SK-N-SH (cell line): ENCODE results near the gene HEPACAM. TPM values are rescaled to one million over a fixed set of nuclear protein-coding genes. Genes with fewer than 3 reads are reported as not detected.

Source experiments
- CTCF ChIA-PET: fragments of 300-600, 350-600 bp; formaldehyde crosslinking; extraction: SDS; loops from one replicate; lab custom pipeline; 2021; lab: Yijun Ruan, JAX
- POLR2A ChIA-PET: fragments of 350-600 bp; sonication (Branson Sonifier 250); formaldehyde crosslinking; extraction: SDS; loops from one replicate; lab custom pipeline; 2020; ENCODE audit warnings: antibody characterized with exemption, inconsistent platforms; lab: Yijun Ruan, JAX
- DNase-seq: peaks from one replicate; pipeline ENCODE4 v3.0.0; 2012
- H2AFZ ChIP-seq: fragments of 200-600 bp; sonication (generic); 2 replicates; pipeline ENCODE4 v1.8.1; 2016; ENCODE audit warnings: antibody characterized with exemption, mild to moderate bottlenecking, low read depth
- H3F3A ChIP-seq: fragments of 200-600 bp; sonication (generic); replicated peaks from 2 replicates; pipeline ENCODE3; 2016; ENCODE audit warnings: antibody characterized with exemption, mild to moderate bottlenecking; ENCODE audit not compliant: insufficient read depth
- H3K27ac ChIP-seq, 2 experiments: fragments of 200-500 bp in 1 of 2; fragments of 200-600 bp in 1 of 2; sonication (Bioruptor generic) in 1 of 2; sonication (generic), shearing (Covaris generic) in 1 of 2; 2 replicates each; pipeline versions ENCODE4 v1.5.1 to v1.6.1; 2014 to 2016; ENCODE audit warnings: low read depth in 2 of 2, inconsistent platforms in 1 of 2, low read length in 1 of 2, mild to moderate bottlenecking in 1 of 2, mixed read lengths in 1 of 2
- H3K27me3 ChIP-seq: fragments of 200-600 bp; sonication (generic), shearing (Covaris generic); 2 replicates; pipeline ENCODE4 v1.6.1; 2016; ENCODE audit warnings: mixed run types; ENCODE audit not compliant: insufficient read depth
- H3K36me3 ChIP-seq, 2 experiments: fragments of 200-500 bp in 1 of 2; fragments of 200-600 bp in 1 of 2; sonication (Bioruptor generic) in 1 of 2; sonication (generic) in 1 of 2; replicated peaks in 1 of 2; 2 replicates each; pipeline versions ENCODE3 to v1.5.1; 2014 to 2016; ENCODE audit warnings: low read length in 1 of 2, mild to moderate bottlenecking in 1 of 2; ENCODE audit not compliant: insufficient read depth in 2 of 2, control insufficient read depth in 1 of 2
- H3K4me1 ChIP-seq, 2 experiments: fragments of 200-500 bp in 1 of 2; fragments of 200-600 bp in 1 of 2; sonication (Bioruptor generic) in 1 of 2; sonication (generic), shearing (Covaris generic) in 1 of 2; 2 replicates each; pipeline versions ENCODE4 v1.5.1 to v1.6.1; 2014 to 2016; ENCODE audit warnings: low read depth in 1 of 2, low read length in 1 of 2, mixed run types in 1 of 2; ENCODE audit not compliant: insufficient read depth in 2 of 2, control insufficient read depth in 1 of 2
- H3K4me2 ChIP-seq: fragments of 200-600 bp; sonication (generic), shearing (Covaris generic); 2 replicates; pipeline ENCODE4 v1.6.1; 2017; ENCODE audit warnings: mixed run types
- H3K4me3 ChIP-seq, 2 experiments: fragments of 200-500 bp in 1 of 2; fragments of 200-600 bp in 1 of 2; sonication (Bioruptor generic) in 1 of 2; sonication (generic), shearing (Covaris generic) in 1 of 2; 2 replicates each; pipeline versions ENCODE4 v1.5.1 to v1.8.1; 2014 to 2016; ENCODE audit warnings: low read depth in 2 of 2, inconsistent platforms in 1 of 2, low read length in 1 of 2, mild to moderate bottlenecking in 1 of 2, mixed read lengths in 1 of 2, moderate library complexity in 1 of 2
- H3K79me2 ChIP-seq: fragments of 200-600 bp; sonication (generic); 2 replicates; pipeline ENCODE4 v1.8.1; 2017; ENCODE audit warnings: mild to moderate bottlenecking; ENCODE audit not compliant: insufficient read depth
- H3K9ac ChIP-seq: fragments of 200-600 bp; sonication (generic); 2 replicates; pipeline ENCODE4 v1.6.1; 2017; ENCODE audit warnings: mixed run types
- H3K9me2 ChIP-seq: fragments of 200-600 bp; sonication (generic); 2 replicates; pipeline ENCODE4 v1.6.1; 2017; ENCODE audit warnings: mixed run types
- H3K9me3 ChIP-seq: fragments of 200-600 bp; sonication (generic); 2 replicates; pipeline ENCODE4 v1.6.1; 2017; ENCODE audit warnings: mixed run types, mild to moderate bottlenecking, moderate library complexity
- H4K20me1 ChIP-seq: fragments of 200-600 bp; sonication (generic); 2 replicates; pipeline ENCODE4 v1.6.1; 2017; ENCODE audit warnings: mild to moderate bottlenecking, mixed run types; ENCODE audit not compliant: insufficient read depth
- EZH2phosphoT487 ChIP-seq: fragments of 200-600 bp; sonication (generic); IDR thresholded peaks from 2 replicates; pipeline ENCODE4 v1.6.1; 2017; ENCODE audit warnings: low read depth, mixed run types, mild to moderate bottlenecking, antibody characterized with exemption, moderate library complexity, borderline replicate concordance
- FOSL2 ChIP-seq: IDR thresholded peaks from 2 replicates; pipeline ENCODE4 v1.4.0; 2012; ENCODE audit warnings: low read depth, mild to moderate bottlenecking, moderate library complexity, borderline replicate concordance
- FOXJ3 ChIP-seq: sonication (generic); formaldehyde crosslinking; IDR thresholded peaks from 2 replicates; pipeline ENCODE4 v1.5.1; 2020; ENCODE audit warnings: mild to moderate bottlenecking, missing genetic modification reagents
- GABPA ChIP-seq: IDR thresholded peaks from 2 replicates; pipeline ENCODE4 v1.4.0; 2012; ENCODE audit warnings: low read depth, mild to moderate bottlenecking
- GATA2 ChIP-seq: sonication (generic); formaldehyde crosslinking; IDR thresholded peaks from 2 replicates; pipeline ENCODE4 v1.5.0; 2020; ENCODE audit warnings: mild to moderate bottlenecking, missing genetic modification reagents
- IRF3 ChIP-seq: fragments of 150-350 bp; IDR thresholded peaks from 2 replicates; pipeline ENCODE4 v1.6.1; 2016; ENCODE audit warnings: mild to moderate bottlenecking, low read depth, low read length
- JUND ChIP-seq: IDR thresholded peaks from 2 replicates; pipeline ENCODE4 v1.4.0; 2012
- RAD21 ChIP-seq: IDR thresholded peaks from 2 replicates; pipeline ENCODE4 v1.6.1; 2012; ENCODE audit warnings: mild to moderate bottlenecking, low read length
- REST ChIP-seq: IDR thresholded peaks from 2 replicates; pipeline ENCODE4 v1.6.1; 2012; ENCODE audit warnings: mild to moderate bottlenecking, low read depth, low read length, moderate library complexity
- SIN3A ChIP-seq: IDR thresholded peaks from 2 replicates; pipeline ENCODE4 v1.6.1; 2012; ENCODE audit warnings: low read depth, mild to moderate bottlenecking, low read length, moderate library complexity, borderline replicate concordance
- SMC3 ChIP-seq: IDR thresholded peaks from 2 replicates; pipeline ENCODE4 v1.6.1; 2012; ENCODE audit warnings: low read depth, low read length, improper control_type of control experiment
- TCF12 ChIP-seq: IDR thresholded peaks from 2 replicates; pipeline ENCODE4 v1.4.0; 2012
- TEAD4 ChIP-seq: IDR thresholded peaks from 2 replicates; pipeline ENCODE4 v1.4.0; 2012; ENCODE audit warnings: mild to moderate bottlenecking, borderline replicate concordance; ENCODE audit not compliant: insufficient read depth
- USF1 ChIP-seq: IDR thresholded peaks from 2 replicates; pipeline ENCODE4 v1.4.0; 2012; ENCODE audit warnings: low read depth, borderline replicate concordance
- YY1 ChIP-seq: IDR thresholded peaks from 2 replicates; pipeline ENCODE4 v1.4.0; 2012; ENCODE audit warnings: low read depth, mild to moderate bottlenecking
- ZBTB33 ChIP-seq: IDR thresholded peaks from 2 replicates; pipeline ENCODE4 v1.4.0; 2012; ENCODE audit warnings: low read depth, borderline replicate concordance
- WGBS: methylation state at CpG from one replicate; pipeline ENCODE4 v1.1.6; 2017; ENCODE audit warnings: low lambda C conversion rate; 5-methylcytosine and 5-hydroxymethylcytosine counted together
- polyA plus RNA-seq, 3 experiments: library from polyadenylated mRNA; depleted of rRNA; stranded (reverse); fragments of >200 nt; gene quantifications; 2 replicates each; pipeline ENCODE4 v1.2.3, GENCODE V29; 2012

HEPACAM gene
- polyA plus RNA-seq, 1 of the 3 experiments (the other 2 are of a cell fraction), result not detected

- Histone ChIP-seq H3K9me2 (no peaks in the 10 kb centered on the region), H3K4me2 (no peak overlapping the region), H3K27ac (no peak overlapping the region), H3K27me3 (no peaks in the 10 kb centered on the region), H3K4me3 (no peak overlapping the region), H4K20me1 (no peaks in the 10 kb centered on the region), H3K79me2 (no peaks in the 10 kb centered on the region), H3K36me3 (no peaks in the 10 kb centered on the region), H3K4me1 (no peaks in the 10 kb centered on the region), H3K9ac (no peak overlapping the region), H3F3A (peaks cover 7% of the 10 kb centered on the region), H2AFZ (no peak overlapping the region), H3K9me3 (peaks cover 5% of the 10 kb centered on the region; the same call in 1 of the 2 replicates)
- CTCF ChIA-PET, result interaction anchor here (2.0 kb wide), 1 partner anchor 367 kb away, joined by 5 read pairs; no protein-coding TSS in a partner anchor
- no peak for DNase-seq
- no peak for TF ChIP-seq GATA2 (CRISPR knock-in tag)
- TF ChIP-seq FOSL2, result no peak
- no peak for TF ChIP-seq TCF12
- no peak for TF ChIP-seq FOXJ3
- TF ChIP-seq IRF3, result no peak
- TF ChIP-seq USF1, result no peak
- no peak for TF ChIP-seq EZH2phosphoT487
- TF ChIP-seq JUND, result no peak
- TF ChIP-seq YY1, result no peak
- no peak for TF ChIP-seq SMC3
- no peak for TF ChIP-seq TEAD4
- no peak for TF ChIP-seq SIN3A
- TF ChIP-seq ZBTB33, result no peak
- no peak for TF ChIP-seq RAD21
- no peak for TF ChIP-seq GABPA
- no peak for TF ChIP-seq REST
- POLR2A ChIA-PET, result no interaction called here
- 77% methylated on average over 2 of the region's 2 CpGs for WGBS
Measured at GRCh38 chr11:124978316-124978715, 42.5 kb upstream of the HEPACAM start.
